ENCODE measurements around the gene SLC7A1.

SLC7A1 gene

GRCh38 chr13:29484796-29485195, 110.7 kb downstream of the SLC7A1 start:
- no peak for DNase-seq

GRCh38 chr13:29484236-29484635, 111.3 kb downstream of the SLC7A1 start:
- DNase-seq, result no peak

- no peak for DNase-seq
Observed at GRCh38 chr13:29483623-29484022, 111.9 kb downstream of the SLC7A1 start.

GRCh38 chr13:29483211-29483610, 112.3 kb downstream of the SLC7A1 start:
- no peak for DNase-seq

GRCh38 chr13:29482504-29482903, 113.0 kb downstream of the SLC7A1 start:
- DNase-seq, result no peak

- DNase-seq, result no peak
Observed at GRCh38 chr13:29481603-29482002, 113.9 kb downstream of the SLC7A1 start.

GRCh38 chr13:29480893-29481525, 114.5 kb downstream of the SLC7A1 start:
- no peak for DNase-seq

GRCh38 chr13:29479716-29480492, 115.6 kb downstream of the SLC7A1 start:
- DNase-seq, result no peak

- DNase-seq, result no peak
Observed at GRCh38 chr13:29476046-29476445, 119.4 kb downstream of the SLC7A1 start.

GRCh38 chr13:29474991-29475390, 120.5 kb downstream of the SLC7A1 start:
- DNase-seq, result no peak

- DNase-seq, result no peak
Observed at GRCh38 chr13:29473166-29473565, 122.3 kb downstream of the SLC7A1 start.

GRCh38 chr13:29472332-29472961, 123.0 kb downstream of the SLC7A1 start:
- DNase-seq, result peak; percentile 53

GRCh38 chr13:29471551-29471950, 123.9 kb downstream of the SLC7A1 start:
- DNase-seq, result no peak

- DNase-seq, result no peak
Observed at GRCh38 chr13:29465741-29466293, 129.7 kb downstream of the SLC7A1 start.

GRCh38 chr13:29464105-29464679, 131.3 kb downstream of the SLC7A1 start:
- no peak for DNase-seq

- DNase-seq, result no peak
Observed at GRCh38 chr13:29459813-29460355, 135.6 kb downstream of the SLC7A1 start.

Data from CD4-positive, alpha-beta T cell treated with Interleukin-17A for 4 hours (primary cell).